MM.1S (cell line): ENCODE results near the gene PLEKHM3.

Experiments
- DNase-seq: peaks from one replicate; pipeline ENCODE4 v3.0.0-alpha.2; 2015
- H2AFZ ChIP-seq: fragments of 300-600 bp; sonication (generic); 2 replicates; pipeline ENCODE4 v1.6.0; 2016; ENCODE audit warnings: antibody characterized with exemption, low read length
- H3F3A ChIP-seq: fragments of 300-600 bp; sonication (generic); 2 replicates; pipeline ENCODE4 v1.6.1; 2016; ENCODE audit warnings: mild to moderate bottlenecking, antibody characterized with exemption, low read length, moderate library complexity, mixed read lengths; ENCODE audit not compliant: insufficient read depth
- H3K27ac ChIP-seq: fragments of 300-600 bp; sonication (generic); 2 replicates; pipeline ENCODE4 v1.5.1; 2016; ENCODE audit warnings: mild to moderate bottlenecking, low read length
- H3K27me3 ChIP-seq: fragments of 300-600 bp; sonication (generic); replicated peaks from 2 replicates; pipeline ENCODE4 v1.6.0; 2016; ENCODE audit warnings: low read length; ENCODE audit not compliant: insufficient read depth
- H3K36me3 ChIP-seq: fragments of 300-600 bp; sonication (generic); replicated peaks from 2 replicates; pipeline ENCODE4 v1.6.1; 2016; ENCODE audit warnings: mild to moderate bottlenecking, low read length, mixed read lengths; ENCODE audit not compliant: insufficient read depth
- H3K4me1 ChIP-seq: fragments of 300-600 bp; sonication (generic); 2 replicates; pipeline ENCODE4 v1.6.1; 2016; ENCODE audit warnings: low read length, mixed read lengths
- H3K4me2 ChIP-seq: fragments of 300-600 bp; sonication (generic); 2 replicates; pipeline ENCODE4 v1.6.0; 2016; ENCODE audit warnings: low read depth, low read length
- H3K4me3 ChIP-seq: fragments of 300-600 bp; sonication (generic); 2 replicates; pipeline ENCODE4 v1.5.1; 2016; ENCODE audit warnings: low read length, mixed read lengths
- H3K79me2 ChIP-seq: fragments of 300-600 bp; sonication (generic); 2 replicates; pipeline ENCODE4 v1.6.1; 2016; ENCODE audit warnings: mixed run types, low read length, mixed read lengths
- H3K9ac ChIP-seq: fragments of 300-600 bp; sonication (generic); 2 replicates; pipeline ENCODE4 v1.6.1; 2016; ENCODE audit warnings: low read length, mixed read lengths
- H3K9me2 ChIP-seq: fragments of 300-600 bp; sonication (generic); replicated peaks from 2 replicates; pipeline ENCODE4 v1.6.1; 2016; ENCODE audit warnings: mild to moderate bottlenecking, low read length, mixed read lengths; ENCODE audit not compliant: insufficient read depth
- H3K9me3 ChIP-seq: fragments of 300-600 bp; sonication (generic); replicated peaks from 2 replicates; pipeline ENCODE4 v1.6.1; 2016; ENCODE audit warnings: mild to moderate bottlenecking, low read length, mixed read lengths; ENCODE audit not compliant: insufficient read depth
- H4K20me1 ChIP-seq: fragments of 300-600 bp; sonication (generic); 2 replicates; pipeline ENCODE4 v1.6.1; 2016; ENCODE audit warnings: mild to moderate bottlenecking, low read length, moderate library complexity, mixed read lengths; ENCODE audit not compliant: insufficient read depth
- EZH2 ChIP-seq: fragments of 300-600 bp; sonication (generic); optimal IDR thresholded peaks from 2 replicates; pipeline ENCODE3; 2017; ENCODE audit warnings: low read depth, mild to moderate bottlenecking, antibody characterized with exemption, low read length, mixed read lengths
- EZH2phosphoT487 ChIP-seq: fragments of 300-600 bp; sonication (generic); IDR thresholded peaks from 2 replicates; pipeline ENCODE4 v1.6.1; 2018; ENCODE audit warnings: antibody characterized with exemption, low read length
- TF ChIP-seq, protein P1 (sequence below): fragments of 300-600 bp; sonication (generic); IDR thresholded peaks from 2 replicates; pipeline ENCODE4 v1.5.1; 2016; ENCODE audit warnings: antibody characterized with exemption, low read length, mixed read lengths

PLEKHM3 gene

GRCh38 chr2:207929923-207930322, 95.4 kb downstream of the PLEKHM3 start:
- Histone ChIP-seq H3K9ac (no peak overlapping the region), H3K79me2 (no peaks in the 10 kb centered on the region), H3K36me3 (no peaks in the 10 kb centered on the region), H3K27ac (no peak overlapping the region), H4K20me1 (no peaks in the 10 kb centered on the region), H3K27me3 (no peaks in the 10 kb centered on the region), H3K4me1 (no peaks in the 10 kb centered on the region), H3F3A (no peaks in the 10 kb centered on the region), H3K9me3 (no peaks in the 10 kb centered on the region), H3K9me2 (no peaks in the 10 kb centered on the region), H2AFZ (no peak overlapping the region), H3K4me3 (no peak overlapping the region), H3K4me2 (no peak overlapping the region)
- no peak for DNase-seq
- TF ChIP-seq, protein P1, sequence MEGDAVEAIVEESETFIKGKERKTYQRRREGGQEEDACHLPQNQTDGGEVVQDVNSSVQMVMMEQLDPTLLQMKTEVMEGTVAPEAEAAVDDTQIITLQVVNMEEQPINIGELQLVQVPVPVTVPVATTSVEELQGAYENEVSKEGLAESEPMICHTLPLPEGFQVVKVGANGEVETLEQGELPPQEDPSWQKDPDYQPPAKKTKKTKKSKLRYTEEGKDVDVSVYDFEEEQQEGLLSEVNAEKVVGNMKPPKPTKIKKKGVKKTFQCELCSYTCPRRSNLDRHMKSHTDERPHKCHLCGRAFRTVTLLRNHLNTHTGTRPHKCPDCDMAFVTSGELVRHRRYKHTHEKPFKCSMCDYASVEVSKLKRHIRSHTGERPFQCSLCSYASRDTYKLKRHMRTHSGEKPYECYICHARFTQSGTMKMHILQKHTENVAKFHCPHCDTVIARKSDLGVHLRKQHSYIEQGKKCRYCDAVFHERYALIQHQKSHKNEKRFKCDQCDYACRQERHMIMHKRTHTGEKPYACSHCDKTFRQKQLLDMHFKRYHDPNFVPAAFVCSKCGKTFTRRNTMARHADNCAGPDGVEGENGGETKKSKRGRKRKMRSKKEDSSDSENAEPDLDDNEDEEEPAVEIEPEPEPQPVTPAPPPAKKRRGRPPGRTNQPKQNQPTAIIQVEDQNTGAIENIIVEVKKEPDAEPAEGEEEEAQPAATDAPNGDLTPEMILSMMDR: no peak
- TF ChIP-seq EZH2phosphoT487: no peak
- TF ChIP-seq EZH2: no peak

- no peaks in the 10 kb centered on the region for H3K79me2 ChIP-seq
- no peaks in the 10 kb centered on the region for H3K9me3 ChIP-seq
Observed at GRCh38 chr2:207928079-207928478, 97.2 kb downstream of the PLEKHM3 start.

GRCh38 chr2:207926989-207927300, 98.4 kb downstream of the PLEKHM3 start:
- Histone ChIP-seq H3K4me3 (no peak overlapping the region), H4K20me1 (no peaks in the 10 kb centered on the region), H2AFZ (no peak overlapping the region), H3K4me2 (no peak overlapping the region), H3K9me3 (no peaks in the 10 kb centered on the region), H3K4me1 (no peaks in the 10 kb centered on the region), H3K27me3 (no peaks in the 10 kb centered on the region), H3K9me2 (no peaks in the 10 kb centered on the region), H3K9ac (no peak overlapping the region), H3F3A (no peaks in the 10 kb centered on the region), H3K36me3 (no peaks in the 10 kb centered on the region), H3K79me2 (no peaks in the 10 kb centered on the region), H3K27ac (no peak overlapping the region)
- TF ChIP-seq, protein P1: no peak
- no peak for TF ChIP-seq EZH2
- no peak for TF ChIP-seq EZH2phosphoT487
- DNase-seq: no peak

More at GRCh38 chr2:207928079-207928478, 97.2 kb downstream of the PLEKHM3 start:
- Histone ChIP-seq H2AFZ (no peak overlapping the region), H3K9me2 (no peaks in the 10 kb centered on the region), H3F3A (no peaks in the 10 kb centered on the region), H3K4me2 (no peak overlapping the region), H3K4me1 (no peaks in the 10 kb centered on the region), H3K27ac (no peak overlapping the region), H3K4me3 (no peak overlapping the region), H4K20me1 (no peaks in the 10 kb centered on the region), H3K27me3 (no peaks in the 10 kb centered on the region), H3K36me3 (no peaks in the 10 kb centered on the region), H3K9ac (no peak overlapping the region)
- no peak for TF ChIP-seq EZH2phosphoT487
- TF ChIP-seq, protein P1: no peak
- no peak for TF ChIP-seq EZH2
- DNase-seq: no peak
